OCI-LY7 (cell line): ENCODE results near the gene ENG.

Experiments used
- EZH2phosphoT487 ChIP-seq: fragments of 200-600 bp; sonication (generic); IDR thresholded peaks from 2 replicates; pipeline ENCODE4 v1.6.1; 2018; ENCODE audit warnings: low read depth, borderline replicate concordance, mild to moderate bottlenecking, mixed run types, antibody characterized with exemption, low read length, moderate library complexity, mixed read lengths
- TF ChIP-seq, protein P1 (sequence below): fragments of 200-600 bp; sonication (generic); conservative IDR thresholded peaks from 2 replicates; pipeline ENCODE4 v1.5.1; 2014; ENCODE audit warnings: mild to moderate bottlenecking, antibody characterized with exemption, low read length, moderate library complexity, mixed read lengths

DNA sequence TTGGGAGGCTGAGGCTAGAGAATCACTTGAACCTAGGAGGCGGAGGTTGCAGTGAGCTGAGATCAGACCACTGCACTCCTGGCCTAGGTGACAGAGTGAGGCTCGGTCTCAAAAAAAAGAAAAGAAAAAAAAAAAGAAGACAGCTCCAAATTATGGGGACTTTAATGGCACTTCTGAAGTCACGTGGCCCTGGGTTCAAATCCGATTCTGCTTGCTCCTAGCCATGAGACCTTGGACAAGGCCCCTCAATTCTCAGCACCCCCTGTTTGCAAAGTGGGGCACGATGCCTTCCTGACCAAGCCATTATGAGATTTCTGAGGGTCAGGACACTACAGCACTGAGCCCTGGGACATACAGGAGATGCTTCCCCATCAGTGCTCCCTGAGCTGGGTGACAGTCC is 1.1 kb upstream of the ENG start:
- TF ChIP-seq EZH2phosphoT487: no peak
- TF ChIP-seq, protein P1, sequence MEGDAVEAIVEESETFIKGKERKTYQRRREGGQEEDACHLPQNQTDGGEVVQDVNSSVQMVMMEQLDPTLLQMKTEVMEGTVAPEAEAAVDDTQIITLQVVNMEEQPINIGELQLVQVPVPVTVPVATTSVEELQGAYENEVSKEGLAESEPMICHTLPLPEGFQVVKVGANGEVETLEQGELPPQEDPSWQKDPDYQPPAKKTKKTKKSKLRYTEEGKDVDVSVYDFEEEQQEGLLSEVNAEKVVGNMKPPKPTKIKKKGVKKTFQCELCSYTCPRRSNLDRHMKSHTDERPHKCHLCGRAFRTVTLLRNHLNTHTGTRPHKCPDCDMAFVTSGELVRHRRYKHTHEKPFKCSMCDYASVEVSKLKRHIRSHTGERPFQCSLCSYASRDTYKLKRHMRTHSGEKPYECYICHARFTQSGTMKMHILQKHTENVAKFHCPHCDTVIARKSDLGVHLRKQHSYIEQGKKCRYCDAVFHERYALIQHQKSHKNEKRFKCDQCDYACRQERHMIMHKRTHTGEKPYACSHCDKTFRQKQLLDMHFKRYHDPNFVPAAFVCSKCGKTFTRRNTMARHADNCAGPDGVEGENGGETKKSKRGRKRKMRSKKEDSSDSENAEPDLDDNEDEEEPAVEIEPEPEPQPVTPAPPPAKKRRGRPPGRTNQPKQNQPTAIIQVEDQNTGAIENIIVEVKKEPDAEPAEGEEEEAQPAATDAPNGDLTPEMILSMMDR: no peak
